ENCODE results near the gene DDR2.

The DDR2 gene

GRCh38 chr1:162671664-162672410 is 39.6 kb downstream of the DDR2 start:
- Histone ChIP-seq H3K36me3 (ENCODE audit: control insufficient read depth, insufficient read depth, low read length) (no peaks in the 10 kb centered on the region), H3K79me2 (no peaks in the 10 kb centered on the region), H3K4me1 (no peaks in the 10 kb centered on the region), H3K27me3 (ENCODE audit: control insufficient read depth, insufficient read depth, low read length) (no peaks in the 10 kb centered on the region), H3K4me2 (ENCODE audit: low read length) (no peak overlapping the region), H2AFZ (no peak overlapping the region), H3K9ac (no peak overlapping the region), H3K9me3 (ENCODE audit: control insufficient read depth, low read length) (no peaks in the 10 kb centered on the region), H3K27ac (no peak overlapping the region), H3K4me3 (ENCODE audit: low read depth, low read length) (no peak overlapping the region)
- no peak for TF ChIP-seq CTCF (IDR thresholded peaks at IDR 0.05)

GRCh38 chr1:162672622-162673260 is 40.5 kb downstream of the DDR2 start:
- H3K27ac ChIP-seq = no peak overlapping the region
- no peaks in the 10 kb centered on the region for H3K4me1 ChIP-seq
- H3K4me2 ChIP-seq (ENCODE audit: low read length) = no peak overlapping the region
- H3K9me3 ChIP-seq (ENCODE audit: control insufficient read depth, low read length) = no peaks in the 10 kb centered on the region
- no peaks in the 10 kb centered on the region for H3K36me3 ChIP-seq (ENCODE audit: control insufficient read depth, insufficient read depth, low read length)
- H2AFZ ChIP-seq = no peak overlapping the region
- no peaks in the 10 kb centered on the region for H3K79me2 ChIP-seq
- H3K4me3 ChIP-seq (ENCODE audit: low read depth, low read length) = no peak overlapping the region
- TF ChIP-seq CTCF (IDR thresholded peaks at IDR 0.05) = no peak
- H3K9ac ChIP-seq = no peak overlapping the region
- H3K27me3 ChIP-seq (ENCODE audit: control insufficient read depth, insufficient read depth, low read length) = no peaks in the 10 kb centered on the region

- no peak overlapping the region for H3K4me2 ChIP-seq (ENCODE audit: low read length)
- TF ChIP-seq CTCF (IDR thresholded peaks at IDR 0.05) = no peak
- no peaks in the 10 kb centered on the region for H3K9me3 ChIP-seq (ENCODE audit: control insufficient read depth, low read length)
- no peaks in the 10 kb centered on the region for H3K79me2 ChIP-seq
- no peak overlapping the region for H3K4me3 ChIP-seq (ENCODE audit: low read depth, low read length)
- H3K36me3 ChIP-seq (ENCODE audit: control insufficient read depth, insufficient read depth, low read length) = no peaks in the 10 kb centered on the region
- no peak overlapping the region for H2AFZ ChIP-seq
- no peak overlapping the region for H3K27ac ChIP-seq
- no peak overlapping the region for H3K9ac ChIP-seq
- no peaks in the 10 kb centered on the region for H3K27me3 ChIP-seq (ENCODE audit: control insufficient read depth, insufficient read depth, low read length)
- H3K4me1 ChIP-seq = no peaks in the 10 kb centered on the region
Measured at GRCh38 chr1:162674034-162674608, 41.9 kb downstream of the DDR2 start.

- Histone ChIP-seq H3K27ac (no peak overlapping the region), H3K4me1 (no peaks in the 10 kb centered on the region), H2AFZ (no peak overlapping the region)
Measured at GRCh38 chr1:162676087-162676486, 43.8 kb downstream of the DDR2 start.

More at GRCh38 chr1:162676087-162676486, 43.8 kb downstream of the DDR2 start:
- Histone ChIP-seq H3K4me3 (ENCODE audit: low read depth, low read length) (no peak overlapping the region), H3K79me2 (no peaks in the 10 kb centered on the region), H3K27me3 (ENCODE audit: control insufficient read depth, insufficient read depth, low read length) (no peaks in the 10 kb centered on the region), H3K36me3 (ENCODE audit: control insufficient read depth, insufficient read depth, low read length) (no peaks in the 10 kb centered on the region), H3K9me3 (ENCODE audit: control insufficient read depth, low read length) (no peaks in the 10 kb centered on the region), H3K4me2 (ENCODE audit: low read length) (no peak overlapping the region), H3K9ac (no peak overlapping the region)
- TF ChIP-seq CTCF (IDR thresholded peaks at IDR 0.05) = no peak
